Breast epithelium (tissue), 4 donors: ENCODE results near the gene TUBB4B. TPM values are rescaled to one million over a fixed set of nuclear protein-coding genes. Genes with fewer than 3 reads are reported as not detected.
"Not testable (repeated sequence)": the region's sequence is repeated elsewhere in the genome, so short reads cannot be mapped to it uniquely, and the experiment has no call there.

Source experiments
- DNase-seq, 2 donors: peaks; one replicate each; pipeline ENCODE4 v3.0.0-alpha.2; 2019; ENCODE audit warnings: low spot score in 2 of 2
- H3K27ac ChIP-seq, 2 donors: fragments of 200-600 bp; sonication (generic) in 1 of 2; one replicate each; pipeline ENCODE4 v1.5.1; 2016 to 2019; ENCODE audit warnings: mild to moderate bottlenecking in 1 of 2
- H3K27me3 ChIP-seq, 2 donors: fragments of 200-600 bp; sonication (generic) in 1 of 2; one replicate each; pipeline versions ENCODE4 v1.5.1 to v1.6.0; 2017 to 2019; ENCODE audit warnings: control low read depth in 1 of 2, mild to moderate bottlenecking in 1 of 2
- H3K36me3 ChIP-seq: fragments of 200-600 bp; one replicate; pipeline ENCODE4 v1.5.1; 2019
- H3K4me1 ChIP-seq, 2 donors: fragments of 200-600 bp; sonication (generic); one replicate each; pipeline ENCODE4 v1.5.1; 2016 to 2019; ENCODE audit warnings: control low read depth in 1 of 2
- H3K4me3 ChIP-seq, 3 donors: fragments of 200-600 bp; sonication (generic); 1 replicate in 2 of 3; 2 replicates in 1 of 3; pipeline ENCODE4 v1.5.1; 2016 to 2019; ENCODE audit warnings: mild to moderate bottlenecking in 3 of 3, moderate library complexity in 2 of 3
- H3K9me3 ChIP-seq, 2 donors: fragments of 200-600 bp; sonication (generic) in 1 of 2; one replicate each; pipeline ENCODE4 v1.5.1; 2016 to 2019; ENCODE audit warnings: control low read depth in 1 of 2
- CTCF ChIP-seq, 3 donors: fragments of 450-650 bp; IDR thresholded peaks; one replicate each; pipeline ENCODE4 v1.5.1; 2016 to 2017; ENCODE audit warnings: antibody characterized with exemption in 3 of 3, mild to moderate bottlenecking in 3 of 3, moderate library complexity in 3 of 3
- POLR2A ChIP-seq: fragments of 450-650 bp; IDR thresholded peaks from one replicate; pipeline ENCODE4 v1.6.1; 2016; ENCODE audit warnings: antibody characterized with exemption, mild to moderate bottlenecking, moderate library complexity
- POLR2AphosphoS5 ChIP-seq, 3 donors: sonication (generic); formaldehyde crosslinking; IDR thresholded peaks; one replicate each; pipeline ENCODE4 v1.6.1; 2017; ENCODE audit warnings: antibody characterized with exemption in 3 of 3
- intact Hi-C: fragments of 100-400 bp; cut with DNase I; formaldehyde crosslinking; loops from one replicate; pipeline ENCODE4 v1.15.1; 2023; ENCODE audit warnings: low total_unique reads
- total RNA-seq, 3 donors: library from RNA; depleted of rRNA; stranded (reverse); fragments of >200 nt; gene quantifications; one replicate each; pipeline ENCODE4 v1.1.0, GENCODE V29; 2016

TUBB4B gene
- total RNA-seq, 3 donors from 2014 or later = 112 to 188 (median 183) TPM

- Histone ChIP-seq H3K9me3 (no peaks in the 10 kb centered on the region), H3K4me3 (peak overlapping the region; percentile 98 to 100 (median 99)), H3K4me1 (peaks cover 5 to 12% of the 10 kb centered on the region in 2 donors), H3K27me3 (no peaks in the 10 kb centered on the region), H3K36me3 (no peaks in the 10 kb centered on the region), H3K27ac (peak overlapping the region; percentile 55 to 84)
- intact Hi-C loops = loop anchor here (10.0 kb wide), 1 partner anchor 1881 kb away; no protein-coding TSS in a partner anchor
- DNase-seq = no peak
- no peak for TF ChIP-seq CTCF (IDR thresholded peaks at IDR 0.05)
- TF ChIP-seq POLR2A = no peak
Observed at GRCh38 chr9:137255448-137256114, 14.5 kb downstream of the TUBB4B start.

- no peak overlapping the region for H3K27ac ChIP-seq
- no peak for DNase-seq
- intact Hi-C loops = loop anchor here (10.0 kb wide), 1 partner anchor 1882 kb away; no protein-coding TSS in a partner anchor
- no peaks in the 10 kb centered on the region for H3K36me3 ChIP-seq
- H3K9me3 ChIP-seq = no peaks in the 10 kb centered on the region
- TF ChIP-seq CTCF (IDR thresholded peaks at IDR 0.05) = no peak
- no peak for TF ChIP-seq POLR2AphosphoS5 (IDR thresholded peaks at IDR 0.05)
- TF ChIP-seq POLR2A = no peak
- peak overlapping the region; percentile 98 to 100 (median 99) for H3K4me3 ChIP-seq
- no peaks in the 10 kb centered on the region for H3K27me3 ChIP-seq
- peaks cover 5 to 12% of the 10 kb centered on the region in 2 donors for H3K4me1 ChIP-seq
Observed at GRCh38 chr9:137256362-137256761, 15.3 kb downstream of the TUBB4B start.

- H3K4me3 ChIP-seq = peak overlapping the region in 1 of 3 donors; percentile 100
- intact Hi-C loops = loop anchor here (10.0 kb wide), 1 partner anchor 1882 kb away; no protein-coding TSS in a partner anchor
Observed at GRCh38 chr9:137256856-137257255, 15.8 kb downstream of the TUBB4B start.

GRCh38 chr9:137262173-137262908 lies 21.3 kb downstream of the TUBB4B start:
- H3K9me3 ChIP-seq, H3K36me3 ChIP-seq, intact Hi-C loops, DNase-seq, H3K4me3 ChIP-seq, H3K27ac ChIP-seq, H3K27me3 ChIP-seq, H3K4me1 ChIP-seq: not testable (repeated sequence)
- peak in 2 of 3 donors; percentile 35 to 44 for TF ChIP-seq CTCF (IDR thresholded peaks at IDR 0.05)

More at GRCh38 chr9:137256856-137257255, 15.8 kb downstream of the TUBB4B start:
- H3K36me3 ChIP-seq = no peaks in the 10 kb centered on the region
- no peak for TF ChIP-seq CTCF (IDR thresholded peaks at IDR 0.05)
- TF ChIP-seq POLR2AphosphoS5 (IDR thresholded peaks at IDR 0.05) = no peak
- no peak for TF ChIP-seq POLR2A
- no peak for DNase-seq
- H3K9me3 ChIP-seq = no peaks in the 10 kb centered on the region
- peaks cover 5 to 12% of the 10 kb centered on the region in 2 donors for H3K4me1 ChIP-seq
- H3K27me3 ChIP-seq = no peaks in the 10 kb centered on the region
- no peak overlapping the region for H3K27ac ChIP-seq

DNA sequence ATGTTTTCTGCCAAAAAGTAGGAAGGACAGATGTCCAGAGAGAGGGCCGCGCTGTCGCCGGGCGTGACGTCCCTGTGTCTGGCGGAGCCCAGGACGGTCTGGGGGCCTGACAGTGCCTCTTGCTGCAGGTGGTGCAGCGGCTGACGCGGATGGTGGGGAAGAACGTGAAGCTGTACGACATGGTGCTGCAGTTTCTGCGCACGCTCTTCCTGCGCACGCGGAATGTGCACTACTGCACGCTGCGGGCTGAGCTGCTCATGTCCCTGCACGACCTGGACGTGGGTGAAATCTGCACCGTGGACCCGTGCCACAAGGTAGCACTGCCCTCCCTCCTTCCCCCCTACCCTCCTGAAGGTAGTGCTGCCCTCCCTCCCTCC lies 21.8 kb downstream of the TUBB4B start:
- intact Hi-C loops = no loop called here
- DNase-seq = no peak
- Histone ChIP-seq H3K4me1 (no peaks in the 10 kb centered on the region), H3K27ac (no peak overlapping the region), H3K27me3 (no peaks in the 10 kb centered on the region), H3K9me3 (no peaks in the 10 kb centered on the region), H3K36me3 (no peaks in the 10 kb centered on the region), H3K4me3 (no peak overlapping the region)
- TF ChIP-seq CTCF (IDR thresholded peaks at IDR 0.05) (no peak), POLR2AphosphoS5 (IDR thresholded peaks at IDR 0.05) (no peak)
